OCI-LY3 (cell line): ENCODE data around the gene CD40.

Source experiments
- H2AFZ ChIP-seq: fragments of 200-600, 300-600 bp; shearing (Covaris generic); 2 replicates; pipeline ENCODE4 v1.6.0; 2014; ENCODE audit warnings: antibody characterized with exemption, low read depth, low read length
- H3K27ac ChIP-seq: fragments of 200-600, 300-600 bp; sonication (generic); 2 replicates; pipeline ENCODE4 v1.5.1; 2014; ENCODE audit warnings: mild to moderate bottlenecking, low read length, moderate library complexity, mixed read lengths
- H3K27me3 ChIP-seq: fragments of 200-600, 300-600 bp; sonication (generic); 2 replicates; pipeline ENCODE4 v1.6.1; 2014; ENCODE audit warnings: low read depth, low read length, mixed read lengths
- H3K36me3 ChIP-seq: fragments of 200-600, 300-600 bp; sonication (generic); replicated peaks from 2 replicates; pipeline ENCODE3; 2014; ENCODE audit warnings: low read depth, low read length, mixed read lengths
- H3K4me1 ChIP-seq: fragments of 300-600, 200-600 bp; sonication (generic); 2 replicates; pipeline ENCODE4 v1.6.1; 2014; ENCODE audit warnings: low read length, mixed read lengths
- H3K4me2 ChIP-seq: fragments of 200-600, 300-600 bp; sonication (generic); 2 replicates; pipeline ENCODE4 v1.6.1; 2014; ENCODE audit warnings: low read length, mixed read lengths
- H3K4me3 ChIP-seq: fragments of 300-600, 200-600 bp; sonication (generic); 2 replicates; pipeline ENCODE4 v1.5.1; 2014; ENCODE audit warnings: antibody characterized with exemption, mild to moderate bottlenecking, low read length, moderate library complexity
- H3K79me2 ChIP-seq: fragments of 300-600, 200-600 bp; shearing (Covaris generic); 2 replicates; pipeline ENCODE4 v1.6.1; 2014; ENCODE audit warnings: mild to moderate bottlenecking, low read length, mixed read lengths
- H3K9ac ChIP-seq: fragments of 300-600, 200-600 bp; shearing (Covaris generic); 2 replicates; pipeline ENCODE4 v1.6.0; 2014; ENCODE audit warnings: mild to moderate bottlenecking, low read length, moderate library complexity
- H3K9me3 ChIP-seq: fragments of 200-600, 300-600 bp; shearing (Covaris generic); 2 replicates; pipeline ENCODE4 v1.6.1; 2014; ENCODE audit warnings: low read length, mixed read lengths; ENCODE audit not compliant: insufficient read depth
- H4K20me1 ChIP-seq: fragments of 200-600, 300-600 bp; sonication (generic); 2 replicates; pipeline ENCODE4 v1.6.1; 2016; ENCODE audit warnings: low read length, mixed read lengths; ENCODE audit not compliant: insufficient read depth
- EZH2phosphoT487 ChIP-seq: fragments of 200-600 bp; shearing (Covaris generic); IDR thresholded peaks from 2 replicates; pipeline ENCODE4 v1.6.1; 2018; ENCODE audit warnings: antibody characterized with exemption, mixed run types, low read depth
- TF ChIP-seq, protein P1 (sequence below): fragments of 200-600, 300-600 bp; sonication (generic); IDR thresholded peaks from 2 replicates; pipeline ENCODE4 v1.5.1; 2014; ENCODE audit warnings: antibody characterized with exemption, low read length, low read depth

Gene CD40

DNA sequence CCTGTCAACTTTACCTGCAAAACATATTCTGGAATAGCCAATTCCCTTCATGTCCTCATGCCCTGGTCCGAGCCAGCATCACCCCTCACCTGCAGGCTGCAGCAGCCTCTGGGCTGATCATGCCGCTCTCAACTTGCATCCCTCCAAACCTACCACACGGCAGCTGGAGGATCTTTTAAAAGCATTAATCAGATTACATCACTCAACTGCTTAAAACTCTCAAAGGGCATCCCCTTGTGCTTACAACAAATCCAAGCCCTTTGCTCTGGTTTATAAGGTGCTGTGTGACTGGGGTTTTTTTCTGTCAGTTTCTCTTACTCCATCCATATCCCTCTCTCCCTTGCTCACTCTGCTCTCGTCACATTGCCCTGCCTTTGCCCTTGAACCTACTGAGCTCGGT lies 24.0 kb downstream of the CD40 start:
- Histone ChIP-seq H3K27ac (no peak overlapping the region), H3K4me1 (no peaks in the 10 kb centered on the region), H3K36me3 (no peaks in the 10 kb centered on the region), H3K9ac (no peak overlapping the region), H3K79me2 (no peaks in the 10 kb centered on the region), H3K27me3 (peaks cover 89% of the 10 kb centered on the region), H2AFZ (no peak overlapping the region), H3K9me3 (no peaks in the 10 kb centered on the region), H3K4me2 (no peak overlapping the region), H3K4me3 (no peak overlapping the region), H4K20me1 (no peaks in the 10 kb centered on the region)
- no peak for TF ChIP-seq EZH2phosphoT487
- TF ChIP-seq, protein P1, sequence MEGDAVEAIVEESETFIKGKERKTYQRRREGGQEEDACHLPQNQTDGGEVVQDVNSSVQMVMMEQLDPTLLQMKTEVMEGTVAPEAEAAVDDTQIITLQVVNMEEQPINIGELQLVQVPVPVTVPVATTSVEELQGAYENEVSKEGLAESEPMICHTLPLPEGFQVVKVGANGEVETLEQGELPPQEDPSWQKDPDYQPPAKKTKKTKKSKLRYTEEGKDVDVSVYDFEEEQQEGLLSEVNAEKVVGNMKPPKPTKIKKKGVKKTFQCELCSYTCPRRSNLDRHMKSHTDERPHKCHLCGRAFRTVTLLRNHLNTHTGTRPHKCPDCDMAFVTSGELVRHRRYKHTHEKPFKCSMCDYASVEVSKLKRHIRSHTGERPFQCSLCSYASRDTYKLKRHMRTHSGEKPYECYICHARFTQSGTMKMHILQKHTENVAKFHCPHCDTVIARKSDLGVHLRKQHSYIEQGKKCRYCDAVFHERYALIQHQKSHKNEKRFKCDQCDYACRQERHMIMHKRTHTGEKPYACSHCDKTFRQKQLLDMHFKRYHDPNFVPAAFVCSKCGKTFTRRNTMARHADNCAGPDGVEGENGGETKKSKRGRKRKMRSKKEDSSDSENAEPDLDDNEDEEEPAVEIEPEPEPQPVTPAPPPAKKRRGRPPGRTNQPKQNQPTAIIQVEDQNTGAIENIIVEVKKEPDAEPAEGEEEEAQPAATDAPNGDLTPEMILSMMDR = no peak

GRCh38 chr20:46144432-46145025 lies 26.4 kb downstream of the CD40 start:
- H3K27ac ChIP-seq = no peak overlapping the region
- TF ChIP-seq, protein P1 = no peak
- no peak for TF ChIP-seq EZH2phosphoT487

DNA sequence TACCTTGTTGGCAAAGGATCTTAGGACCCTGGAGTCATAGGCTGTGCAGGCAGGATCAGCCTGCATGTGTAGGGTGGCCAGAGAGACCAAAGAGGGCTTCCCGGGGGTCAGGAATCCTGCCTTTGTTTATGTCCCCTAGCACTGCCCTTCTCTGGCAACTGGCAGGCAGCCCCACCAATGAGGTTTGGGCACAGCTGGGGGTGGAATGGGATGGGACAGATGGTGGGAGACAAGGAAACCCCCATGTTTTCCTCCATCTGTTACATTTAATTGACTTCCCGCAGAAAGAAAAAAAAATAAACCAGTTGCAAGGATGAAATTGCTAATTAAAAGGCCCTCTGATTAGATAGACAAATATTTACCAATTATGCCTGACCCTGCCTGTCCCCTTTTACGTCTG lies 27.6 kb downstream of the CD40 start:
- Histone ChIP-seq H3K4me3 (no peak overlapping the region), H2AFZ (no peak overlapping the region), H3K27ac (no peak overlapping the region), H3K4me2 (no peak overlapping the region), H3K9me3 (no peaks in the 10 kb centered on the region), H3K27me3 (peaks cover 68% of the 10 kb centered on the region), H4K20me1 (no peaks in the 10 kb centered on the region), H3K4me1 (no peaks in the 10 kb centered on the region), H3K36me3 (no peaks in the 10 kb centered on the region), H3K9ac (no peak overlapping the region), H3K79me2 (no peaks in the 10 kb centered on the region)
- TF ChIP-seq EZH2phosphoT487 = no peak
- TF ChIP-seq, protein P1 = no peak

More at GRCh38 chr20:46144432-46145025, 26.4 kb downstream of the CD40 start:
- no peak overlapping the region for H3K9ac ChIP-seq
- peaks cover 77% of the 10 kb centered on the region for H3K27me3 ChIP-seq
- H3K9me3 ChIP-seq = no peaks in the 10 kb centered on the region
- H3K4me3 ChIP-seq = no peak overlapping the region
- no peaks in the 10 kb centered on the region for H3K79me2 ChIP-seq
- H2AFZ ChIP-seq = no peak overlapping the region
- H3K4me1 ChIP-seq = no peaks in the 10 kb centered on the region
- no peak overlapping the region for H3K4me2 ChIP-seq
- H3K36me3 ChIP-seq = no peaks in the 10 kb centered on the region
- no peaks in the 10 kb centered on the region for H4K20me1 ChIP-seq

DNA sequence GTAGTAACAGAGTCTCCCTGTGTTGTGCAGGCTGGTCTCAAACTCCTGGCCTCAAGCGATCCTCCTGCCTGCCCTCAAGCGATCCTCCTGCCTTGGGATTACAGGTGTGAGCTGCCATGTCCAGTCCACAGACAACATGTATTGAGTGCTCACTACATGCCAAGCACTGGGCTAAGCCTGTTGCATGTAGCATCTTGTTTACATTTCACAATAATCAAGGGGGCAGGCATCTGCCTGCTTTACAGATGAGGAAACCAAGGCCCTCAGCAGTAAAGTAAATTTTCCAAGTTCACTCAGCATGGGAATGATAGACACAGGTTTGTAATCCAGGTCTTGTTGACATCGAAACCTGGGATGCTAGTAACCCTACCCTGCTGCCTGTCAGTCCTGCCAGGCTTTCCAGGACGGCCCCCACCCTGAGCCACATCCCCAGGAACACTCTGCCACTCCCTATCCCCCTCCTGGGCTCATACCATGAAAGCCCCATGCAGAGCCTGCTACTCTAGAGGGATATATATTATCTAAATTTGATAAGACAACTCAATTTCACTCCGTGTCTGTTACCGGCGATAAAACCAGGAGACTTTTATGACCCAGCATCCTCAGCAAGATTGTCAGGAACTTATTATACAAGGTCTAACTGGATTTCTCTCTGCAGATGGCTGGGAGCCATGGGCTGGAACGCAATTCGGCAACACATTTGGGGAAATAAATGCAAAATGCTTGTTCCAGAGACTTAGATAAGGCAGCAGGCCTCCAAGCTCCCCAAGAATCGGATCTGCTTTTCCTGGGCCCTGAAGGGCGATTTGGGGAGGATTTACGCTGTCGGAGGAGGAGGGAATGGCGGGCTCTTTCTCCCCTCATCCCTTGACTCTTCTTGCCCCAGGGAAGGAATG lies 30.4 kb downstream of the CD40 start:
- Histone ChIP-seq H2AFZ (no peak overlapping the region), H3K27ac (no peak overlapping the region), H3K4me1 (no peaks in the 10 kb centered on the region), H3K9ac (no peak overlapping the region), H3K4me3 (no peak overlapping the region), H3K4me2 (no peak overlapping the region), H3K9me3 (no peaks in the 10 kb centered on the region), H4K20me1 (no peaks in the 10 kb centered on the region), H3K36me3 (no peaks in the 10 kb centered on the region), H3K79me2 (no peaks in the 10 kb centered on the region), H3K27me3 (peaks cover 39% of the 10 kb centered on the region)
- TF ChIP-seq, protein P1 = no peak
- no peak for TF ChIP-seq EZH2phosphoT487
